ENCODE data around the gene DIAPH3.
"Not testable (repeated sequence)": the region's sequence is repeated elsewhere in the genome, so short reads cannot be mapped to it uniquely, and the experiment has no call there.

Gene DIAPH3

GRCh38 chr13:60095300-60095699, 68.4 kb downstream of the DIAPH3 start:
- no peak for DNase-seq (ENCODE audit: low spot score)

GRCh38 chr13:60094385-60095088, 69.2 kb downstream of the DIAPH3 start:
- DNase-seq (ENCODE audit: low spot score): no peak

- no peak for DNase-seq (ENCODE audit: low spot score)
Measured at GRCh38 chr13:60093425-60094019, 70.2 kb downstream of the DIAPH3 start.

- no peak for DNase-seq (ENCODE audit: low spot score)
Measured at GRCh38 chr13:60091573-60091972, 72.2 kb downstream of the DIAPH3 start.

GRCh38 chr13:60090574-60090973, 73.2 kb downstream of the DIAPH3 start:
- no peak for DNase-seq (ENCODE audit: low spot score)

- DNase-seq (ENCODE audit: low spot score): not testable (repeated sequence)
Measured at GRCh38 chr13:60083780-60084179, 79.9 kb downstream of the DIAPH3 start.

- DNase-seq (ENCODE audit: low spot score): no peak
Measured at GRCh38 chr13:60080850-60081249, 82.9 kb downstream of the DIAPH3 start.

GRCh38 chr13:60078226-60078625, 85.5 kb downstream of the DIAPH3 start:
- no peak for DNase-seq (ENCODE audit: low spot score)

GRCh38 chr13:60075850-60076249, 87.9 kb downstream of the DIAPH3 start:
- DNase-seq (ENCODE audit: low spot score): no peak

GRCh38 chr13:60074397-60074796, 89.3 kb downstream of the DIAPH3 start:
- DNase-seq (ENCODE audit: low spot score): no peak

GRCh38 chr13:60066226-60066625, 97.5 kb downstream of the DIAPH3 start:
- DNase-seq (ENCODE audit: low spot score): no peak

GRCh38 chr13:60062502-60062901, 101.2 kb downstream of the DIAPH3 start:
- no peak for DNase-seq (ENCODE audit: low spot score)

- no peak for DNase-seq (ENCODE audit: low spot score)
Measured at GRCh38 chr13:60061737-60062136, 102.0 kb downstream of the DIAPH3 start.

GRCh38 chr13:60051754-60052285, 111.9 kb downstream of the DIAPH3 start:
- no peak for DNase-seq (ENCODE audit: low spot score)

- not testable (repeated sequence) for DNase-seq (ENCODE audit: low spot score)
Measured at GRCh38 chr13:60048353-60048752, 115.4 kb downstream of the DIAPH3 start.

- DNase-seq (ENCODE audit: low spot score): no peak
Measured at GRCh38 chr13:60047918-60048317, 115.8 kb downstream of the DIAPH3 start.

GRCh38 chr13:60044321-60044720, 119.4 kb downstream of the DIAPH3 start:
- no peak for DNase-seq (ENCODE audit: low spot score)

GRCh38 chr13:60043262-60043661, 120.5 kb downstream of the DIAPH3 start:
- no peak for DNase-seq (ENCODE audit: low spot score)

GRCh38 chr13:60040668-60041067, 123.1 kb downstream of the DIAPH3 start:
- not testable (repeated sequence) for DNase-seq (ENCODE audit: low spot score)

- no peak for DNase-seq (ENCODE audit: low spot score)
Measured at GRCh38 chr13:60035874-60036273, 127.9 kb downstream of the DIAPH3 start.

GRCh38 chr13:60032851-60033250, 130.9 kb downstream of the DIAPH3 start:
- DNase-seq (ENCODE audit: low spot score): no peak

- DNase-seq (ENCODE audit: low spot score): no peak
Measured at GRCh38 chr13:60028021-60028420, 135.7 kb downstream of the DIAPH3 start.

- no peak for DNase-seq (ENCODE audit: low spot score)
Measured at GRCh38 chr13:60026286-60026685, 137.4 kb downstream of the DIAPH3 start.

GRCh38 chr13:60020288-60020687, 143.4 kb downstream of the DIAPH3 start:
- DNase-seq (ENCODE audit: low spot score): no peak

All from cerebellar cortex (tissue), 1 donor.